SK-N-SH (cell line): ENCODE data around the gene PARVB.

Experiments
- FOSL2 ChIP-seq: IDR thresholded peaks from 2 replicates; pipeline ENCODE4 v1.4.0; 2012; ENCODE audit warnings: low read depth, mild to moderate bottlenecking, moderate library complexity, borderline replicate concordance
- NFIC ChIP-seq: IDR thresholded peaks from 2 replicates; pipeline ENCODE4 v1.4.0; 2012; ENCODE audit warnings: borderline replicate concordance
- POLR2AphosphoS5 ChIP-seq: IDR thresholded peaks from 2 replicates; pipeline ENCODE4 v1.6.1; 2012; ENCODE audit warnings: low read depth, low read length
- SIN3A ChIP-seq: IDR thresholded peaks from 2 replicates; pipeline ENCODE4 v1.6.1; 2012; ENCODE audit warnings: low read depth, mild to moderate bottlenecking, low read length, moderate library complexity, borderline replicate concordance
- TAF1 ChIP-seq: IDR thresholded peaks from 2 replicates; pipeline ENCODE4 v1.6.1; 2012; ENCODE audit warnings: low read depth, mild to moderate bottlenecking, low read length, moderate library complexity, borderline replicate concordance
- TEAD4 ChIP-seq: IDR thresholded peaks from 2 replicates; pipeline ENCODE4 v1.4.0; 2012; ENCODE audit warnings: mild to moderate bottlenecking, borderline replicate concordance; ENCODE audit not compliant: insufficient read depth
- TF ChIP-seq, protein P1 (sequence below): fragments of 200-600 bp; sonication (generic); IDR thresholded peaks from 2 replicates; pipeline ENCODE4 v1.6.1; 2017; ENCODE audit warnings: antibody characterized with exemption, mild to moderate bottlenecking, moderate library complexity

DNA sequence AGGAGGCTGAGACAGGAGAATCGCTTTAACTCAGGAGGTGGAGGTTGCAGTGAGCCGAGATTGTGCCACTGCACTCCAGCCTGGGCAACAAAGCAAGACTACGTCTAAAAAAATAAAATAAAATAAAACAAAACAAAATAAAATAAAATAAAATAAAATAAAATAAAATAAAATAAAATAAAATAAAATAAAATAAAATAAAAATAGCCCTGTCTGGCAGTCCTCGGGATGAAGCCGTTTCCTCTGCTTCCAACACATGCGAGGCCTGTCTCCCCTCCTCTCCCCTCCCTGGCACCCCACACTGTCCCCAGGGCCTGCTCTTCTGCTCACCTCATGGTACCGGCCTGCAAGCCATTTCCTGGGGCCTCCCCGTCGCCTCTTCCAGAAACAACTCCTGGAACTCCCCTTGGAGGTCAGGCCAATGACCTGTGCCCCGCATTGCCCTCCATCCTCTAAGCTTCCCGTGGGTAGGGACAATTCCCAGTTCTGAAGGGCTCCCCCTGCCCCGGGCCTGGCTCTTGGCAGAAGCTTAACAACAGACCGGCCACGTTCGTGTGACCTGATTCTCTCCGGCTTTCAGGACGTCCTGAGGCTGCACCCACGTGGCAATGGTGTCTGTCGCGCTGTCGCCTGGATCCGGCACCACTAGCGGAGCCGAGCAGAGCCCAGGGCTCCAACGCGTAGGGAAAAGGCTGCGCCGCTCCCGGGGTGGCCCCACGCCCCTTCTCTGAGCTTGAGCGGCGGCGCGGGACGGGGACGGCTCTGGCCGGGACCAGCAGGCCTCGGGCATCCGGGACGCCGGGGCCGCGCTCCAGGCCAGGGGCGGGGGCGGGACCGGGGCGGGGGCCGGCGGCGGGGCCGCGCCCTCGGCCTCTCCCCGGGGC, 456 bp upstream of the PARVB start:
- TF ChIP-seq POLR2AphosphoS5 (no peak), TAF1 (no peak), NFIC (no peak), FOSL2 (no peak), TEAD4 (no peak), SIN3A (no peak)
- TF ChIP-seq, protein P1, sequence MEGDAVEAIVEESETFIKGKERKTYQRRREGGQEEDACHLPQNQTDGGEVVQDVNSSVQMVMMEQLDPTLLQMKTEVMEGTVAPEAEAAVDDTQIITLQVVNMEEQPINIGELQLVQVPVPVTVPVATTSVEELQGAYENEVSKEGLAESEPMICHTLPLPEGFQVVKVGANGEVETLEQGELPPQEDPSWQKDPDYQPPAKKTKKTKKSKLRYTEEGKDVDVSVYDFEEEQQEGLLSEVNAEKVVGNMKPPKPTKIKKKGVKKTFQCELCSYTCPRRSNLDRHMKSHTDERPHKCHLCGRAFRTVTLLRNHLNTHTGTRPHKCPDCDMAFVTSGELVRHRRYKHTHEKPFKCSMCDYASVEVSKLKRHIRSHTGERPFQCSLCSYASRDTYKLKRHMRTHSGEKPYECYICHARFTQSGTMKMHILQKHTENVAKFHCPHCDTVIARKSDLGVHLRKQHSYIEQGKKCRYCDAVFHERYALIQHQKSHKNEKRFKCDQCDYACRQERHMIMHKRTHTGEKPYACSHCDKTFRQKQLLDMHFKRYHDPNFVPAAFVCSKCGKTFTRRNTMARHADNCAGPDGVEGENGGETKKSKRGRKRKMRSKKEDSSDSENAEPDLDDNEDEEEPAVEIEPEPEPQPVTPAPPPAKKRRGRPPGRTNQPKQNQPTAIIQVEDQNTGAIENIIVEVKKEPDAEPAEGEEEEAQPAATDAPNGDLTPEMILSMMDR: no peak
